HG03571 (cell line): Measurements from ENCODE around the gene FRRS1L.
"Not testable (repeated sequence)": the region's sequence is repeated elsewhere in the genome, so short reads cannot be mapped to it uniquely, and the experiment has no call there.

Experiments
- ATAC-seq: cut with Tn5 transposase; IDR thresholded peaks from one replicate; pipeline ENCODE4 v1.9.1; 2021; ENCODE audit not compliant: unreplicated experiment

The FRRS1L gene

DNA sequence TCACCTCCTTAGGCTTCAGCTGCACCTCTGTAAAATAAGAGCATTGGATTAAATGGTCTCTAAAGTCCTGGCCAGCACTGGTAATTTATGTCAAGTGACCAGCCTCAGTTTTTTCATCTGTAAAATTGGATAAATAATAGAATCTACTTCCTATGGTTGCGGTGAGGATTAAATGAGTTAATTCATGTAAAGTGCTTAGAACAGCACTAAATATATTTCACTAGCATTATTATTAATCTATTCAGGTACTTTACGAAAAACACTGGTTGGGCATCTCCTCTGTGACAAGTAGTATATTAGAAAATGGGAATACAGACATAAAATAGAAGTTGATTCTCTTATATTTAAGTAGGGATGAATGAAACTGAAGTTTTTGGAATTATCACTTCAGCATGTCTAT lies 33.5 kb downstream of the FRRS1L start:
- no peak for ATAC-seq

DNA sequence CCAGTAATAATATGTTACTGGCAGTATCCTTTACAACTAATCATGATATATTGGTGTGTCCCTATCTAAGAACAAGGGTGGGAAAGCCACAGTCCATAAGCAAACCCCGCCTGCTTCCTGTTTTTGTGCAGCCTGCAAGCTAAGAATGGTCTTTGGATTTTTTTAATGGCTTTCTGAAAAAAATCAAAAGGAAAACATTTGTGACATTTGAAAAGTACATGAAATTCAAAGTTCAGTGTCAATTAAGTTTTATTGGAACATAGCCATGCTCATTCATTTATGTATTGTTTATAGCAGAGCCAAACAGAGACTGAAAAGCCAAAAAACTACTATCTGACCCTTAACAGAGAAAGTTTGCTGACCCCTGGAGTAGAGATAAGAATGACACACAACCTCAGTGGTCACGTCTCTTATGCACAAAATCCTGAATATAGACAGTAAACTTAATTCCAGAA lies 34.5 kb downstream of the FRRS1L start:
- no peak for ATAC-seq

DNA sequence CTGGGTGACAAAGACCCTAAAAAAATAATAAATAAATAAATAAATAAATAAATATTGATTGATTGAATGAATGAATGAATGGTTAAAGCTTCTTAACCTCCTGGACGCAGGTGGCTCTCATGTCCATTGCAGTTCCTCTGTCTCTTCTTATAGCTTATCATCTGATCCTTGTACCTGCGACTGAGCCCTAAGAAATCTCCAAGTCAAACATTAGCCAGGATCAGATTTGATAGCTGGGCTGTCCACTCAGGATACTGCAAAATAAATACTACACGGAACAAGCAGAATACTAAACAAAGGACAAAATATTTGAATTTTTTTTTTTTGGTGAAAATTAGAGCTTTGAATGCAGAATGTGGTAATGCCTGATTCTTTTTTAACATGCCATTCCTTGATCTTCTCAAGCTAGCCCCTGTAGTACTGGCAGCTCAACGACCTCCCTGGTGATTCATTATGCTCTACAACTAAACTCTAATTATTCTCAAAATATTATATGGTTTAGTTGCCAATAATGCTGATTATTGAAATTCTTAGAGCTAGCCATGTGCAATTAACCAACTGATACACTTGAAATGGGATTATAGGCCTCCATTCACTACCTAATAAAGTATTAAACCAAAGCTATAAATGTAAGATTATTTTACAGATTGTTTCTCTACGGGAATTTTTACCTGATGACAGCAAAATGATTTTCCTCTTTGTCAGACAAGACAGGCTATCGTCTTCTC lies 37.4 kb downstream of the FRRS1L start:
- ATAC-seq, result no peak

DNA sequence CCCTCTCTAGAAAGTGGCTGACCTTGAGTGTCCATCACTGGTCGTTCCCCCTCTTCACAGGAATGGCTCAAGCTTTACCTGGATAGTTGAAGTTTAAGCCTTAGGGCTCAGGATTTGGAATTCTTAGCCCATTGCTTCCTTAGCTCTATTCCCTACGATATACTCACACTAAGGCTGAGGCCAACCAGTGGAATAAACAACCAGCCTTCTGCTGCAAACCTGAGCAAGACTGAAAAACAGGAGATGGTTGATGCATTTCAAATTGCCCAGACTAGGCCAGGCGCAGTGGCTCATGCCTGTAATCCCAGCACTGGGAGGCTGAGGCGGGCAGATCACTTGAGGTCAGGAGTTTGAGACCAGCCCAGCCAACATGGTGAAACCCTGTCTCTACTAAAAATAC lies 40.4 kb downstream of the FRRS1L start:
- ATAC-seq, result not testable (repeated sequence)

DNA sequence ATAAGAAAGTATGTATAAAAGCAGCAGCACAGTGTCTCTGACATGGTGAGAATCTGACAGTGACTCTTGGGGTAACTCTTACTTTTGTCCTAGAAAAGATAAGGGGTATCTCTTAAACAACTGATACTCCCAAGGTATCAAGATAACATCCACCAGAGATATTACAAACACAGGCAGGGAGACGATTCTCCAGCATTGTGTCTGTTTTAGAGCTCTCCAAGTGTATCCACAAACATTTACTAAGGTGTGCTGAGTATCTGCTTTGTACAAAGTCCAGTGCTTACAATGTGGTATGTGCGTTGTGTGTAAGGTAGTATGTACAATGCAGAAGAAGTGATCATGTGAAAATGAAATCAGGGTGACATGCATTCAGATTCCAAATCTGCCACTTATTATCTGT lies 42.9 kb downstream of the FRRS1L start:
- no peak for ATAC-seq

DNA sequence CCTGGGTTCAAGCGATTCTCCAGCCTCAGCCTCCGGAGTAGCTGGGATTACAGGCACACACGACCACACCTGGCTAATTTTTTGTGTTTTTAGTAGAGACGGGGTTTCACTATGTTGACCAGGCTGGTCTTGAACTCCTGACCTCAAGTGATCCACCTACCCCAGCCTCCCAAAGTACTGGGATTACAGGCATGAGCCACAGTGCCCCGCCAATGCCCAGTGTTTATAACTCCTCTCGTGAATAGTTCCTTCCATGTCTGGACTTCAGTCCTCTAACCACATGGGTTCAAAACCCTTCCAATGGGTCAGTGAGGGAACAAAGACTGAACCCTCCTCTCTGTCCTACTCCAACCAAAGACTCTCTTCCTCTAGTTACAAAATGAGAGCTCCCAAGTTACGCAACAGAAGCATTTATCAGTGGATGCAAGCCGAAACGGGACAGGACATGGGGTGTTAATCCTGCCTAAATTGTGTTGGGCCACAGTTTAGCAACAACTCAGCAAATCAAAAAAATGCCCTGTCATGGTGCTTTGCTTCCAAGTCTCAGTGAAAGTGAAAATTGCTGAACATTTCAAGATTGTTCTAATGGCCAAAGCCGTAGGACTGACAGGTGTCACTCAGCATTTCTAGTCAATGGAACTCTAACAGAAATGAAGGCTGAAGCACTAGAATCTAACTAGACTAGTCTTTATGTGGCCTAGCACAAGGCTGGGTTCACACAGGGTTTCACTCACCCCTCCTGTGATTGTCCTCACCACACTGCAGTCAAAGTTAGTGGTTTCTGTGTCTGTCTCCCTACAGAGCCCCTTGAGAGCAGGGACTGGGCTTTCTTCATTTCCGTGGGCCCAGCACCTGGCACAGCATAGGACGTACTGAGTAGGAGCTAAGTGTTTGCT lies 44.1 kb downstream of the FRRS1L start:
- no peak for ATAC-seq

DNA sequence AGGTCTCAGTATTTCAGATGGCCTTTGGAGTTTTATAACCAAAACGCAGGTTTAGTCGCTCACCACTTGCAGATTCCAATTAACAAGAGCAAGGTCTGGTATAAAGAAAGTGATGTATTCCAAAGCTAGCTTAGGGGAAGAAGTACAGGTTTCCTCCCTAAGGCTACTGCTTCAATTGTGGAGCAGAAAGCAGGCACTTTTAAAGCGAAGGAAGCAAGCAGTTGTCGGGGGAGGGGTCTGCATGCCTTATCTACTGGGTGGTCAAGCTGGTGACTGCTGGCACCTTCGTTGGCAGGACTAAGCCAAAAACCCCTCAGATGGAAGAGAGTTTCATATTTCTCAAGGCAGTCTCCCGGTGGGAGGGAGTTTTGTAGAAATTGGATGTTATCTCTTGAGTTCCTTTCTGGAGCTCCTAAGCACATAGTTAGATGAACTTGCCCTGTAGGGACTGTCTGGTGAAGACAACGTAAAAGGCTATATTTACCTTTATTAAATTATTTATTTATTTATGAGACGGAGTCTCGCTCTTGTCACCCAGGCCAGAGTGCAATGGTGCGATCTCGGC lies 45.7 kb downstream of the FRRS1L start:
- no peak for ATAC-seq

DNA sequence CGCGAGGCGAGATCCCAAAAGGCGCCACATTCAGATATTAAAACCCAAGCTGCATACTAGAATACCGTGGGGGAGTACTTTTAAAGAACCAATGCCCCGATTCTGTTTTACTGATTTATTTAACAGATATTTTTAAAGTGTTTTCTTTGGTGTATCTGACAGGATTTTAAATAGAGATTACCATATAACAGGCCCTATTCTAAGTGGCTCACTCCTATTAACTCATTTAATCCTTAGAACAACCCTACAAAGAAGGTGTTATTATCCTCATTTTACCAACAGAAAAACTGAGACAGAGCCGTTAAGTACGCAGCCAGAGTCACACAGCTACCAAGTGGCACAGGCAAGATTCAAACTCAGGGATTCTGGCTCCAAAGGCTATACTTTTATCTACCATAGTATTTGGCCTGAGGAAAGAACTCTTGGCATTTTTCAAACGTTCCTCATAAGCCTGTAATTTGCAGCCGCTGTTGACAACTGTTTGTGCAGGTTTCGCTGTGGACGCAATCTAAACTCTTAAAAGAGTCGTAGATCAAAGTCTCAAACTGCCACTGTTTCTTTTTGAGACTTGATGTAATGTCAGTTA lies 46.8 kb downstream of the FRRS1L start:
- ATAC-seq, result no peak

DNA sequence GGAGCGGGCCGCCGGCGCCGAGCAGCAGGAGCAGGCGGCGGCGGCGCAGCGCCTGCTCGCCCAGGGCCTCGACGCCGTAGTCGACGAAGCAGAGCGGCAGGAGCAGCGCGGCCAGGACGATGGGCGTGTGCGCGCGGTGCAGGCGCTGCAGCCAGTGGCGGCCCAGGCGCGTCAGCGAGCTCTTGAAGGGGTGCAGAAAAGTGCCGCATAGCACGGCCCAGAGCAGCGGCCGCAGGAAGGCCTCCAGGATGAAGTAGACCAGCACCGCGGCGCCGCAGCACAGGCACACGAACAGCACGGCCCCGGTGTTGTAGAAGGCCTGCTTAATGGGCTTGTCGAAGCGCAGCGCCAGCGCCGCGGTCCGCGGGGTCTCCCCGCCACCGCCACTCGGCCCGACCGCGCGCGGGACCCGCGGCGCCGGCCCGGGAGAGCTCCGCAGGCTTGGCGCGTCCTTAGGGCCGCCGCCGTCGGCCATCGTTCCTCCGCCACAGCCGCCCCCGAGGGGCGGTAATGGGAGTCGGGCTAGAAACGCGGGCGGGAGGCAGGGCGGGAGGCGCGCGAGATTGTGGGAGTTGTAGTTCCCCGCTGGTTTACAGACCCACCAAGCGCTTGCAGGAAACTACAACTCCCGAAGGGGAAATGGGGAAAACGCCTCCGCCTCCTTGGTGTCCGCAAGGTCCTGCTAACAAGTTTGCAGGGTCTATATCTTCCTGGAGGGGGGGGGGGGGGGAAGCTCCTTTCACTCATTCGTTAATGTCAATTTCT lies 47.4 kb downstream of the FRRS1L start, which contains the start of gene TMEM245:
Gene TMEM245 (minus strand): TSS at position 509 of the 765 bp plus-strand sequence. CDS start 34 bp downstream, at position 475.
- ATAC-seq, result peak; percentile 94

DNA sequence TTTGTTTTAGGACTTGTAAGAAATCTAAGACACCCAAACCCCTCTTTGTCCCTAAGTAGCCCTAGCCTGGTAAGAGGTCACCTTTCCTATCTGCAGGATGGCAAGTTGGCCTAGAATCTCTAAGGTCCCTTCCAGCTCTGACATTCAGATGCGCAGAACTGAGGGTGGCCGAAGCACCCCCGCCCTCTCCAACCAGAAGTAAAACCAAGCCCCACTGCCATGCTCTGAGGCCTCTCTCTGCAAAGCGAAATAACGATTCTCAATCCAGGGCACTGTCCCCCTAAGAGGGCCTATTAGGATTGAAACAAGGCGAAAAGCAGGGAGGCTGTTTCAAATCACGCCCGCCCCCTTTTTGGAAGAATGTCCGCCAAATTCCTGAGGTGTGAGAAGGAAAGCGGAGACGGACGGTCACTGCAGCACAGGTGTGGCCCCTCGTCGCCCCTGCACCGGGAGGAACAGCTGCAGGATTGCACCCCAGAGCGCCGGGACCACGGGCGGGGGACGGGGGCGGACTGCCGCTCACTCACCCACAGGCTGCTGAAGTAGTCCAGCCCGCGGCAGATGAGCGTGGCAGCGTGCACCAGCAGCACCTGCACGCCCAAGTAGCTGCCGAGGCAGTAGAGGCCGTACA lies 48.1 kb downstream of the FRRS1L start:
- ATAC-seq, result no peak

DNA sequence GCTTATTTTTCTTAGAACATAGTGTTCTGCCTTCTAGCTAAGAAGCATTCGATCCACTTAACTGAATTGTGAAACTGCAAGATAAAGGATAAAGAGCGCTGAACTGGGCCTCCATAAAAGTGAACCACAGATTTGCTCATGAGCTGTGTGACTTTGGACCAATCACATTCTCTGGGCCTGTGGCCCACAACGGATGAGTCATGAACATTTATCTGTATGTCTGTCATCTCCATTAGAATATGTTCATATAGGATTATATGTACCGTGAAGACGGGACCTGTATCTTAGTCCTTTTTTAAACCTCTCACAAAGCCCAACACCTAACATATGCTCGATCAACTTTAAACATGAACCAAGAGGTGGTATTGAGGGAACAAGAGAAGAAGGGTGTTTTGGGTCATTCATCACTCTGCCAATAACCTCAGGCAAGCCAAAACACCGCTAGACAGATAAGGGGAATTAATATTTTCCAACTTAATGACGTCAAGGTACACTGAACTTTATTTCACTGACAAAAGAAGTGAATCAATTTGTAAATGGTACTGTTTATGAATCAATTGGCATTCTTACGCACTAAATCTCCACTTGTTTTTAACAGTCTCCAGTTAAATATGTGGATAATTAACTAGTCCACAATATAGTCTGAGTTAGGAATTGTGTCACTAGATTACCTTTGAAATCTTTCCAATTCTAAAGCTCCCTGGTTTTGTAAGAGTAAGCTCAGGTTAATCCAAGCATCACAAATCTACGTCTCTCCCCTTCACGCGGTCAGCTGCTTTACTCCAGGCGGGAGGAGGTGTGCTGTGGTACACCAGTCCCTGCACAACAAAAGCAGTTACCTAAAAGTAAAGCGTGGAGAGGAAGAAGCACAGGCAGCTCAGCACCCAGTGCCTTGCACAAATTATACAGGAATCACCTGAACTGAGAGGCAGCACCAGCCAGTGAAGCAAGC lies 48.9 kb downstream of the FRRS1L start:
- no peak for ATAC-seq

DNA sequence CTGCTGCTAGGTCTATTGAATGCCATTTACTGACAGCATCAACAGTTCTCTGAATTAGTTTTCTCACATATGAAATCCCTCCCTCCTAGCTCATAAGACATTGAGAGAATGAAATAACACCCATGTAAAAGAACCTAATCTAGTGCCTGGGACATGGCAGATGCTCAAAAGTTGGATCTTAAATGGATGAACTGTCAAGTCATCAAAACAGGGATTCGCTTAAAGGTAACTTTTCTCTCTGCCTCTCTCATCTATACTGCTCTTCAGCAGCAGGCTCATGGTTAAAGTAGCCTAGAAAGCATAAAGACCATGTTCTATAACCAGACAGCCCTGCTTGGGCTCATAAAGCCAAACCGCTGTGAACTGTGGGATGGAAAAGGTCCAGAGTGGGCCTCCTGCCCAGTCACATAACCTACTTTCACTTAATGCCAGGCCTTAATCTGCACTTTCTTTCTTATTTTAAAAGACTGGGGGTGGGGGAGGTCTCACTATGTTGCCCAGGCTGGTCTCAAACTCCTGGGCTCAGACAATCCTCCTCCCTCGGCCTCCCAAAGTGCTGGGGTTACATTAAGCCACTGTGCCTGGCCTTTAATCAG lies 51.0 kb downstream of the FRRS1L start:
- no peak for ATAC-seq

DNA sequence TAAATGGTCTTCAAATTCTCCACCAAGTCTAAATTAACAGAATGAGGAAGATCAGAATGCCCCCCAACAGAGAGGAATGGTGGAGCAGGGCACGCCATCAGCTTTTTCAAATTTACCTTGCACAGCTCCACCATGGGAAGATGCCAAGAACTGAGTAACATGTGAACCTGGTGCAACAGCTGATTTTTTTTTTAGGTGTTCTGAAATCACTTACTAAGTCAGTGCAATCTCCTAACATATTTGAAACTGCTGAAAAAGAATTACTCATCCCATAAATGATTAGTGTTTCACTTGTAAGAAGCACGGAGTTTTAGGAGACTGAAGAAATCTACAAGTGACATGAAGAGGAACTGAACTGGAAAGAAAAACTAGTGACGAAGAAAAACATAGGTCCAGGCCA lies 52.4 kb downstream of the FRRS1L start:
- ATAC-seq, result no peak

DNA sequence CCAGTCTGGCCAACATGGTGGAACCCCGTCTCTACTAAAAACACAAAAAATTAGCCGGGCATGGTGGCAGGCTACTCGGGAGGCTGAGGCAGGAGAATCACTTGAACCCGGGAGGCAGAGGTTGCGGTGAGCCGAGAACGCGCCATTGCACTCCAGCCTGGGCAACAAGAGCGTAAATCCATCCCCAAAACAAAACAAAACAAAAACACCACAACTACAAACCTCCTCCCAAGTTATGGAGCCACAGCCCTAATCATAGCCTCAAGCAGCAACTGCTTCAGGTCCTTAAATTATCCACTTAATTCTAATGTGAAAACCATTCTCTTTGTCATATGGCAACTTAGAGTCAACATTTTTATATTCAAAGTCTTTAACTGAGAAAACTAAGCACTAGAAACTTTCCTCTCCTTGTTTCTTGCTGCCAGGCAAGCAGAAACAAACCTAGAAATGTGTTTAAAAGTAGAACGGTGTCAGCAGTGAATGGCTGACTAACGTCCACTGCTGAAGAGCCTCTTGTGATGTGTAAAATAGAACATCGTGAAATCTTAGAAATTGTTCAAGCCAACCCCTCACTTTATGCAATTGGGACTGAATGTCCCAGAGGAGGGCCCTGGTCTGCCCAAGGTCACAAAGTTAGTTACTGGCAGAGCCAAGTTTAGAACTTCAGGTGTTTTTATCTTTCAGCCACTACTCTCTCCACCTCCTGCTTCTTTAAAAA lies 53.0 kb downstream of the FRRS1L start:
- ATAC-seq, result no peak

DNA sequence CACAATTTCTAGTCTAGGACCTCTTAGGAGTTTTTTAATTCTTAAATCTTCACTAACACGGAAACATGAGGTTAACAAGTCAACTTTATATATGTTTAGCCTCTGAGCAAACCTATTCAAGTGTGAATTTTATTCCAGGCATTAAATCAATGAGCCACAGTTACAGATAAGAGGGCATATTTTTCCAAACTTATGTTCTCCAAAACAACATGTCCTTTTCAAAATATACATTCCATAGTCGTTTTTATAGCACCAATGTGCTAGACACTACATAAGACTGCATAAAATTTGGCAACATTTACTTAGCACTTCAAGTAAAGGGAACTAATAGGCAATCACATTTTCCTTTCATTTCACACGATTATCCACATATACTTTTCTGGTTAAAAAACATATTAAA lies 53.8 kb downstream of the FRRS1L start:
- no peak for ATAC-seq

DNA sequence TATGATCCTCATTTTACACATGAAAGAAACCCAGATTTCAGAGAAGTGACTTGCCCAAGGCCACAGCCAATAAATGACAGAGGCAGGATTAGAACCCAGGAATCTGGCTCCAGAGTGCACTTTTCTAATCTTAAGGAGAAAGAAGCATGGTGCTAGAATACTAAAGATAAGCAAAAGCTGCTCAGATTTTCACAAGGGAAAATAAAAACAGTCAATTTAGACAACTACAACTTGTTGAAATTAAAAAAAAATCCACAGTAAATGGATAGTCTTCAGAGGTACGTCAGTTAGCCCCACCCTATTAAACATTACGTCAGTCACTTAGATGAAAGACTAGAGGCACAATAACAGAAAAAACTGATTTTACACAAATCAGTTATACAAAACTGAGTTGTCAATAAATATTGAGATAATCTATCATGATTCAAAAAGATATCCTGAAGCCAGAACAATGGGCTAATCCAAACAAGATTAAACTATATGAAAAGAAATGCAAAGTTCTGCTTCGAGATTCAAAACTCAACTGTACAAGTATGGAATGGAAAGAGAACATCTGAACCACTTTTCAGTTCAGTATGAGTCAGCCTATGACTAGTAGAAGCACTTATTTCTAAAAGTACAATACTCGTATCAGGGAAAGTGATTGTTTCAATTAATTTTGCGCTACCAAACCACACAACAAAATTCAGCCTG lies 56.6 kb downstream of the FRRS1L start:
- ATAC-seq, result peak; percentile 56

DNA sequence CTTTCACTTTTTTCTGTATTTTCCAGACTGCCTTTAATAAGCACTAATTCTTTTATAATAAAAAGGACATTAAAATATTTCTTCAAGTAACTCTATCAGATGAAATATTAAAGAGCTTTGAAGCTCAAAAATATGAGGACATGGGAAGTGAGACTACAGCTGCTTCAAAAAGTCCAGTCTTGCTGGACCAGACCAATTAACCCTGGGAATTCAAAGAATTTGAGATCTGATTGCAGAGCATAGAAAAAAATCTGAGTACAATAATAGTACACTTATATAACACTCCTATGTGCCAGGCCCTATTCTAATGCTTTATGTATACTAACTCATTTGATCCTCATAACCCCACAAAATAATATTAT lies 57.1 kb downstream of the FRRS1L start:
- no peak for ATAC-seq

DNA sequence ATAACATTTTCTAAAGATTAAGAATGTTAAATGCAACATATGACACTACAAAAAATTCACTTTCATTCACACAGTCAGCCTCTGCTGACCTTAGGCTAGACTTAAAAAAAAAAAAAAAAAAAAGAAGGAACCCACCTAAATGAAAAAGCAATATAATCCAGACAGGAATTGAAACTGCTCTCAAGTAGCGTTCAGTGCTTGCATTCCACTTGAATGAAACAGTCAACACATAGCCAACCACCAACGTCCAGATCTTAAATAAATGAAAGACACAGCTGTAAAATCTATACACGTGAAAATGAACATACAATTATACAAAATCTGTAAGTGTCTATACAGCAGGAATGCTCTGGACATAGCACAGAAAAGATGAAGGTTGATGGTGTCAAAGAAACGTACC lies 58.7 kb downstream of the FRRS1L start:
- ATAC-seq, result no peak
